H1 (cell line): Measurements from ENCODE around the gene IRF9. TPM values are rescaled to one million over a fixed set of nuclear protein-coding genes. Genes with fewer than 3 reads are reported as not detected.

Source experiments
- EP300 ChIP-seq, 2 experiments: IDR thresholded peaks; 1 replicate in 1 of 2; 2 replicates in 1 of 2; pipeline ENCODE4 v1.6.1; 2011 to 2012; ENCODE audit warnings: low read depth in 2 of 2, low read length in 2 of 2, mild to moderate bottlenecking in 2 of 2, borderline replicate concordance in 1 of 2, inconsistent platforms in 1 of 2, moderate library complexity in 1 of 2
- KDM1A ChIP-seq: fragments of 200-600, 300-600 bp; sonication (generic); IDR thresholded peaks from 2 replicates; pipeline ENCODE4 v1.7.1; 2016; ENCODE audit warnings: mild to moderate bottlenecking, low read length, borderline replicate concordance
- NANOG ChIP-seq: IDR thresholded peaks from 2 replicates; pipeline ENCODE4 v1.6.1; 2011; ENCODE audit warnings: low read length, low read depth, mild to moderate bottlenecking, inconsistent platforms; ENCODE audit not compliant: insufficient read depth, poor library complexity, severe bottlenecking
- TAF1 ChIP-seq: IDR thresholded peaks from 2 replicates; pipeline ENCODE4 v1.6.1; 2011; ENCODE audit warnings: mild to moderate bottlenecking, low read depth, low read length
- polyA plus RNA-seq, 7 experiments: library from polyadenylated mRNA; depleted of rRNA in 3 of 7; stranded (reverse) in 5 of 7; unstranded in 2 of 7; fragments of >200 nt in 5 of 7; fragments of 200-250 nt in 2 of 7; gene quantifications; 1 replicate in 5 of 7; 2 replicates in 1 of 7; 4 replicates in 1 of 7; pipeline versions ENCODE4 v1.2.1 to v1.2.3, GENCODE V29; 2011 to 2013; ENCODE audit warnings: missing spikeins in 2 of 7, mixed read lengths in 2 of 7
- total RNA-seq: library from RNA; stranded (reverse); fragmentation: NEBNext Ultra II Directional; extraction: Animal tissue kit (Norgen Biotek cat#: 25700); gene quantifications from 2 replicates; pipeline ENCODE4 v1.2.1, GENCODE V29; 2021

The IRF9 gene
- total and polyA plus RNA-seq, 2 of the 8 experiments (the other 6 are each of a cell fraction or from before 2014, with no cell fraction given): 11.4 to 13.2 TPM

DNA sequence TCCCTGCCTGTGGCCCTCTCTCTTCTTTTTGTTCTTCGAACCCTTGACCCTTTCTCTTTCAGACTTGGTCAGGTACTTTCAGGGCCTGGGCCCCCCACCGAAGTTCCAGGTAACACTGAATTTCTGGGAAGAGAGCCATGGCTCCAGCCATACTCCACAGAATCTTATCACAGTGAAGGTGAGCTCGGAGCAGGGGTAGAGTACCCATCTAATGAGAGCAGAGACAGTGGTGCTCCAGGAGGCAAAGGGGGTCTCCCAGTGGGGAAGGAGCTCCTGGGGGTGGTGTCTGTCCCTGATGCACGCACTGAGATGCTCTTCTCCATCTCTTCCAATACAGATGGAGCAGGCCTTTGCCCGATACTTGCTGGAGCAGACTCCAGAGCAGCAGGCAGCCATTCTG, 4.7 kb downstream of the IRF9 start (continued):
- no peak for TF ChIP-seq NANOG
- no peak for TF ChIP-seq TAF1
- no peak for TF ChIP-seq KDM1A
- no peak for TF ChIP-seq EP300 (IDR thresholded peaks at IDR 0.05; ENCODE audit: borderline replicate concordance in 1 of 2, low read depth in 2 of 2, low read length in 2 of 2)
